GM12878 (cell line): Measurements from ENCODE around the gene CLDN24. TPM values are rescaled to one million over a fixed set of nuclear protein-coding genes. Genes with fewer than 3 reads are reported as not detected.

Source experiments
- ATAC-seq: fragments of 200-7000 bp; cut with Tn5 transposase; 3 replicates; pipeline ENCODE4 v1.9.1; 2020; ENCODE audit warnings: mild to moderate bottlenecking, moderate library complexity
- BruUV-seq: library from RNA; stranded (reverse); fragments of 400-500 nt; replicated peaks from 2 replicates; lab custom pipeline; 2021; lab: Mats Ljungman, UMichigan
- CTCF ChIA-PET: fragments of 300-600 bp; sonication (Branson Sonifier 250); formaldehyde crosslinking; extraction: SDS; loops from one replicate; lab custom pipeline; 2021; ENCODE audit warnings: inconsistent platforms; lab: Yijun Ruan, JAX
- POLR2A ChIA-PET: fragments of 350-600 bp; formaldehyde crosslinking; extraction: SDS; loops from one replicate; lab custom pipeline; 2021; ENCODE audit warnings: inconsistent platforms; lab: Charles Lee
- RAD21 ChIA-PET: fragments of 300-600 bp; sonication (Branson Sonifier 250); formaldehyde crosslinking; loops from one replicate; lab custom pipeline; 2023; ENCODE audit warnings: antibody characterized with exemption; ENCODE audit not compliant: unreplicated experiment; lab: Charles Lee
- SMC1A ChIA-PET: fragments of 300-600 bp; sonication (Branson Sonifier 250); formaldehyde crosslinking; loops from one replicate; lab custom pipeline; 2023; ENCODE audit not compliant: unreplicated experiment, uncharacterized antibody; lab: Charles Lee
- DNase-seq: peaks from one replicate; pipeline ENCODE4 v3.0.0-alpha.2; 2011; ENCODE audit warnings: low read depth, low spot score
- FAIRE-seq: peaks from 3 replicates; lab custom pipeline; 2011; peaks lifted over from hg19 to GRCh38; lab: Jason Lieb, UNC
- H2AFZ ChIP-seq: 2 replicates; pipeline ENCODE4 v1.6.0; 2011; ENCODE audit warnings: low read depth, low read length, control low read depth; ENCODE audit not compliant: control insufficient read depth
- H3K27ac ChIP-seq: 2 replicates; pipeline ENCODE4 v1.5.1; 2011; ENCODE audit warnings: control low read depth; ENCODE audit not compliant: control insufficient read depth, insufficient read depth
- H3K27me3 ChIP-seq, 2 experiments: replicated peaks in 1 of 2; 2 replicates each; pipeline versions ENCODE4 v1.6.0 to v1.6.1; 2011; ENCODE audit warnings: low read length in 1 of 2; ENCODE audit not compliant: control insufficient read depth in 2 of 2, insufficient read depth in 2 of 2
- H3K36me3 ChIP-seq, 2 experiments: 2 replicates each; pipeline ENCODE4 v1.5.1; 2011; ENCODE audit warnings: low read length in 1 of 2; ENCODE audit not compliant: control insufficient read depth in 2 of 2, insufficient read depth in 2 of 2
- H3K4me1 ChIP-seq: 2 replicates; pipeline ENCODE4 v1.6.1; 2011; ENCODE audit warnings: mild to moderate bottlenecking, low read length, moderate library complexity, mixed read lengths; ENCODE audit not compliant: control insufficient read depth, insufficient read depth
- H3K4me2 ChIP-seq: 2 replicates; pipeline ENCODE4 v1.6.0; 2011; ENCODE audit warnings: control low read depth; ENCODE audit not compliant: control insufficient read depth, insufficient read depth
- H3K4me3 ChIP-seq: fragments of 200-600 bp; sonication (generic); 2 replicates; pipeline ENCODE4 v1.5.1; 2016
- H3K79me2 ChIP-seq: 2 replicates; pipeline ENCODE4 v1.6.0; 2011; ENCODE audit warnings: low read length; ENCODE audit not compliant: control insufficient read depth, insufficient read depth
- H3K9ac ChIP-seq: 2 replicates; pipeline ENCODE4 v1.8.0; 2011; ENCODE audit warnings: low read length, control low read depth, mixed read lengths; ENCODE audit not compliant: control insufficient read depth, insufficient read depth
- H3K9me3 ChIP-seq: replicated peaks from 3 replicates; pipeline ENCODE4 v1.5.1; 2011; ENCODE audit warnings: mild to moderate bottlenecking, low read length; ENCODE audit not compliant: control insufficient read depth, insufficient read depth
- H4K20me1 ChIP-seq: 2 replicates; pipeline ENCODE4 v1.6.0; 2011; ENCODE audit not compliant: control insufficient read depth, insufficient read depth
- ATF7 ChIP-seq: fragments of 450-650 bp; IDR thresholded peaks from 2 replicates; pipeline ENCODE4 v1.6.1; 2016; ENCODE audit warnings: low read depth, mild to moderate bottlenecking
- CTCF ChIP-seq, 3 experiments: IDR thresholded peaks in 2 of 3; conservative IDR thresholded peaks in 1 of 3; 2 replicates each; pipeline ENCODE4 v1.5.1; 2011; ENCODE audit warnings: low read depth in 3 of 3, low read length in 3 of 3, mild to moderate bottlenecking in 3 of 3, control low read depth in 2 of 3, moderate library complexity in 2 of 3, inconsistent platforms in 1 of 3, mixed read lengths in 1 of 3; ENCODE audit not compliant: control insufficient read depth in 2 of 3, insufficient read depth in 1 of 3; ENCODE audit errors: extremely low read depth in 1 of 3
- IRF3 ChIP-seq: fragments of 450-650 bp; IDR thresholded peaks from 2 replicates; pipeline ENCODE4 v1.6.1; 2014; ENCODE audit warnings: mild to moderate bottlenecking
- NRF1 ChIP-seq: conservative IDR thresholded peaks from 2 replicates; pipeline ENCODE4 v1.6.1; 2011; ENCODE audit warnings: mild to moderate bottlenecking, low read depth, low read length, improper control_type of control experiment
- POLR2A ChIP-seq: IDR thresholded peaks from 2 replicates; pipeline ENCODE4 v1.6.1; 2011; ENCODE audit warnings: low read depth, mild to moderate bottlenecking, low read length
- RBBP5 ChIP-seq: fragments of 200-600 bp; sonication (generic); conservative IDR thresholded peaks from 2 replicates; pipeline ENCODE4 v1.6.1; 2016
- WGBS: methylation state at CpG from one replicate; pipeline ENCODE4 v1.1.6; 2016; ENCODE audit warnings: low lambda C conversion rate; ENCODE audit not compliant: insufficient replicate concordance, insufficient coverage; ENCODE audit errors: missing lambda C conversion rate; 5-methylcytosine and 5-hydroxymethylcytosine counted together
- in situ Hi-C: fragments of 300-500 bp; cut with MboI; formaldehyde crosslinking; loops from 9 replicates; pipeline ENCODE4 v1.14.3; 2018; ENCODE audit warnings: mixed read lengths
- intact Hi-C: fragments of 100-400 bp; cut with micrococcal nuclease; formaldehyde crosslinking; loops from one replicate; pipeline ENCODE4 v1.14.2; 2022; ENCODE audit not compliant: unreplicated experiment
- polyA plus RNA-seq, 11 experiments: library from polyadenylated mRNA; depleted of rRNA in 4 of 11; unstranded in 6 of 11; stranded (reverse) in 5 of 11; fragments of >200 nt; fragmentation: Nextera tagmentation in 4 of 11; fragmentation: Illumina TruSeq in 1 of 11; extraction: Ambion mirVana in 4 of 11; extraction: Trizol in 1 of 11; gene quantifications; 1 replicate in 1 of 11; 2 replicates in 10 of 11; pipeline versions ENCODE4 v1.2.1 to v1.2.3, GENCODE V29; 2011 to 2016; ENCODE audit warnings: inconsistent platforms in 2 of 11, missing spikeins in 2 of 11, low read depth in 1 of 11
- total RNA-seq, 4 experiments: library from RNA; depleted of rRNA in 3 of 4; stranded (reverse); fragments of >200 nt in 3 of 4; fragmentation: Illumina TruSeq in 1 of 4; extraction: Trizol in 1 of 4; gene quantifications; 2 replicates each; pipeline versions ENCODE4 v1.2.1 to v1.2.3, GENCODE V29; 2013 to 2021

CLDN24 gene
- total and polyA plus RNA-seq, 10 of the 15 experiments (the other 5 are each of a cell fraction or from before 2014, with no cell fraction given), result not detected

- in situ Hi-C loops, result no loop called here
- ChIA-PET CTCF (interaction anchor here (0.7 to 2.1 kb wide), 2 partner anchors 41 to 496 kb away, joined by 3 to 6 read pairs; no protein-coding TSS in a partner anchor), RAD21 (no interaction called here)
These were observed 18.9 kb downstream of the CLDN24 start for GRCh38 chr4:183303301-183303700.

More at GRCh38 chr4:183303301-183303700, 18.9 kb downstream of the CLDN24 start:
- WGBS, result 39% methylated on average over 4 of the region's 4 CpGs
- Histone ChIP-seq H2AFZ (no peak overlapping the region), H3K4me3 (no peak overlapping the region), H3K79me2 (no peaks in the 10 kb centered on the region), H3K27ac (no peak overlapping the region), H3K4me1 (no peaks in the 10 kb centered on the region), H3K36me3 (no peaks in the 10 kb centered on the region), H3K4me2 (no peak overlapping the region), H3K27me3 (no peaks in the 10 kb centered on the region), H3K9me3 (no peaks in the 10 kb centered on the region), H3K9ac (no peak overlapping the region), H4K20me1 (no peaks in the 10 kb centered on the region)
- BruUV-seq, result no TSS peak
- intact Hi-C loops, result no loop called here
- no peak for ATAC-seq
- ChIA-PET SMC1A (no interaction called here), POLR2A (interaction anchor here (1.5 kb wide), 1 partner anchor 17 kb away, joined by 3 read pairs; no protein-coding TSS in a partner anchor)
- no peak for FAIRE-seq
- no peak for DNase-seq
- TF ChIP-seq IRF3 (no peak), CTCF (IDR thresholded peaks at IDR 0.05 in 2 of 3, conservative IDR thresholded peaks at IDR 0.05 in 1 of 3; ENCODE audit: control insufficient read depth in 2 of 3, extremely low read depth in 1 of 3, insufficient read depth in 1 of 3, low read depth in 3 of 3, low read length in 3 of 3) (no peak), POLR2A (no peak), RBBP5 (no peak), NRF1 (no peak), ATF7 (no peak)
